HG03095 (cell line): ENCODE measurements around the gene ZNF277.
"Not testable (repeated sequence)": the region's sequence is repeated elsewhere in the genome, so short reads cannot be mapped to it uniquely, and the experiment has no call there.

Experiments used
- ATAC-seq: cut with Tn5 transposase; IDR thresholded peaks from one replicate; pipeline ENCODE4 v1.9.1; 2021; ENCODE audit warnings: moderate library complexity; ENCODE audit not compliant: unreplicated experiment

Gene ZNF277

GRCh38 chr7:112383671-112384417, 177.3 kb downstream of the ZNF277 start:
- peak; percentile 73 for ATAC-seq

- ATAC-seq, result no peak
Observed at GRCh38 chr7:112385516-112385915, 179.0 kb downstream of the ZNF277 start.

GRCh38 chr7:112386619-112387018, 180.1 kb downstream of the ZNF277 start:
- no peak for ATAC-seq

GRCh38 chr7:112390167-112390566, 183.7 kb downstream of the ZNF277 start:
- no peak for ATAC-seq

- ATAC-seq, result not testable (repeated sequence)
Observed at GRCh38 chr7:112391079-112391821, 184.8 kb downstream of the ZNF277 start.

- ATAC-seq, result peak; percentile 66
Observed at GRCh38 chr7:112391841-112392286, 185.4 kb downstream of the ZNF277 start.
